ENCODE measurements around the gene LMO1.

DNA sequence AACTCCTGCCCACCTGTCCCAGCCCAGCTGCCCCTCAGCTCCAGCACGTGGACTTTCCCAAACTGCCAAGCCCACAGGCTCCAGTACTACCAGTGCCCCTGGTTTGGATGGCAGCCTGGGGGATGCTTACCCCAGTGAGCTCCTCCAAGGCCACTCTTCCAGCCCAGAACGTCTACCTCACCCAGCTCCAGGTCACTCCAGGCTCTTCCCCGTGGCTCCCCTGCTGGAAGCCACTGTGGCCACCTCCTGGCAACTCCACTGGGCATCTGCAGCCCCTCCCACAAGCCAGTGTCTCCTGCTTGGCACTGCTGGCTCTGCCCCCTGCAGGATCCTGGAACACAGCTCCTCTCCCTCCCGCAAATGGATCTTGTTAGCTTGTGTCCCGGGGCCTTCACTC, 29.3 kb downstream of the LMO1 start:
- TF ChIP-seq, protein P1, sequence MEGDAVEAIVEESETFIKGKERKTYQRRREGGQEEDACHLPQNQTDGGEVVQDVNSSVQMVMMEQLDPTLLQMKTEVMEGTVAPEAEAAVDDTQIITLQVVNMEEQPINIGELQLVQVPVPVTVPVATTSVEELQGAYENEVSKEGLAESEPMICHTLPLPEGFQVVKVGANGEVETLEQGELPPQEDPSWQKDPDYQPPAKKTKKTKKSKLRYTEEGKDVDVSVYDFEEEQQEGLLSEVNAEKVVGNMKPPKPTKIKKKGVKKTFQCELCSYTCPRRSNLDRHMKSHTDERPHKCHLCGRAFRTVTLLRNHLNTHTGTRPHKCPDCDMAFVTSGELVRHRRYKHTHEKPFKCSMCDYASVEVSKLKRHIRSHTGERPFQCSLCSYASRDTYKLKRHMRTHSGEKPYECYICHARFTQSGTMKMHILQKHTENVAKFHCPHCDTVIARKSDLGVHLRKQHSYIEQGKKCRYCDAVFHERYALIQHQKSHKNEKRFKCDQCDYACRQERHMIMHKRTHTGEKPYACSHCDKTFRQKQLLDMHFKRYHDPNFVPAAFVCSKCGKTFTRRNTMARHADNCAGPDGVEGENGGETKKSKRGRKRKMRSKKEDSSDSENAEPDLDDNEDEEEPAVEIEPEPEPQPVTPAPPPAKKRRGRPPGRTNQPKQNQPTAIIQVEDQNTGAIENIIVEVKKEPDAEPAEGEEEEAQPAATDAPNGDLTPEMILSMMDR (IDR thresholded peaks at IDR 0.05; ENCODE audit: insufficient read depth, low read length, poor library complexity, severe bottlenecking): no peak
- no peak for TF ChIP-seq EZH2phosphoT487 (conservative IDR thresholded peaks at IDR 0.05; ENCODE audit: low read length)
